ENCODE data around the gene IFITM2.

The IFITM2 gene

GRCh38 chr11:282171-282570, 25.4 kb upstream of the IFITM2 start (continued):
- TF ChIP-seq IKZF3 (tag by site-specific recombination; IDR thresholded peaks at IDR 0.05) = no peak
- no peak for TF ChIP-seq ZXDB (tag by site-specific recombination; IDR thresholded peaks at IDR 0.05)
- no peak for TF ChIP-seq ZNF707 (tag by site-specific recombination; IDR thresholded peaks at IDR 0.05)
- TF ChIP-seq ZNF558 (tag by site-specific recombination; IDR thresholded peaks at IDR 0.05) = no peak

GRCh38 chr11:282630-283360, 24.8 kb upstream of the IFITM2 start:
- Histone ChIP-seq H3K9me3 (ENCODE audit: control insufficient read depth, insufficient read depth, low read depth, low read length) (no peaks in the 10 kb centered on the region), H3K4me1 (ENCODE audit: control insufficient read depth, insufficient read depth, low read length) (no peaks in the 10 kb centered on the region), H3K27ac (ENCODE audit: extremely low read depth, low read depth, low read length) (no peak overlapping the region), H3K36me3 (ENCODE audit: control insufficient read depth in 2 of 2, insufficient read depth in 1 of 2, low read length in 2 of 2) (no peaks in the 10 kb centered on the region), H3K4me3 (ENCODE audit: low read depth, low read length) (no peak overlapping the region)
- ChIA-PET CTCF (interaction anchor here (0.8 to 1.8 kb wide), 4 partner anchors 23 to 32 kb away, joined by 4 to 8 read pairs (median 6); no protein-coding TSS in a partner anchor), POLR2A (no interaction called here)
- TF ChIP-seq SP2 (tag by site-specific recombination; IDR thresholded peaks at IDR 0.05) (0 out of 2 replicates have a peak, but pooled peaks have one; percentile 9), YY1 (tag by site-specific recombination; IDR thresholded peaks at IDR 0.05) (no peak), ZNF623 (tag by site-specific recombination; IDR thresholded peaks at IDR 0.05) (no peak), ZNF837 (tag by site-specific recombination; IDR thresholded peaks at IDR 0.05) (no peak), ZFHX2 (tag by site-specific recombination; conservative IDR thresholded peaks at IDR 0.05) (peak; percentile 56), EGR2 (tag by site-specific recombination; IDR thresholded peaks at IDR 0.05; ENCODE audit: low read depth) (peak; percentile 44)

DNA sequence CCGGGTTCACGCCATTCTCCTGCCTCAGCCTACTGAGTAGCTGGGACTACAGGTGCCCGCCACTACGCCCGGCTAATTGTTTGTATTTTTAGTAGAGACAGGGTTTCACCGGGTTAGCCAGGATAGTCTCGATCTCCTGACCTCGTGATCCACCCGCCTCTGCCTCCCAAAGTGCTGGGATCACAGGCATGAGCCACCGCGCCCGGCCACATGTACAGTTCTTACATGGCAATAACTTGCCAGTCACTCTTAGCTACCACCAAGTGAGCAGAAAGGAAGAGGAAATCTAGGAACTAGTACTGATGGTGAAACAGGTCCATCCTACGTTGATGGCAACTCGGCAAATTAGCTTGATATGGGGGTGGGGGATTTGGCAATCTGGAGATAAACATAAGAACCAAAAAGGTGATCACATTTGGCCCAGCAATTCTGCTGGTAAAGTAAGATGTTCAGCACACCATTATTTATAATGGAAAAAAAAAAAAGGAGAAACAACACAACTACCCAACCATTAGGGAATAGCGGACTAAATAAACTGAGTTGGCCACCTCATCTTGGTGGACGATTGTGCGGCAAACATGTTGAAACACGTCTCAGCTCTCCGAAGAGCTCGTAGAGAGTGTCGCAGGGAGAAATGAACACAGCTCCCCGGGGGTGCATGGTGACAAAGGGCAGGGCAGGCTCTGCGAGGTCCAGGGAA, 24.1 kb upstream of the IFITM2 start:
- H3K27ac ChIP-seq (ENCODE audit: extremely low read depth, low read depth, low read length) = no peak overlapping the region
- H3K4me3 ChIP-seq (ENCODE audit: low read depth, low read length) = no peak overlapping the region
- POLR2A ChIA-PET = no interaction called here
- CTCF ChIA-PET = interaction anchor here (0.7 to 1.8 kb wide), 3 partner anchors 22 to 435 kb away, joined by 4 to 8 read pairs (median 5); no protein-coding TSS in a partner anchor
- H3K9me3 ChIP-seq (ENCODE audit: control insufficient read depth, insufficient read depth, low read depth, low read length) = no peaks in the 10 kb centered on the region
- TF ChIP-seq TRIM28 (IDR thresholded peaks at IDR 0.05; ENCODE audit: borderline replicate concordance, low read length) (0 out of 2 replicates have a peak, but pooled peaks have one; percentile 44), KLF1 (tag by site-specific recombination; IDR thresholded peaks at IDR 0.05) (no peak), ZNF169 (tag by site-specific recombination; IDR thresholded peaks at IDR 0.05) (no peak), ZNF529 (tag by site-specific recombination; IDR thresholded peaks at IDR 0.05; ENCODE audit: insufficient replicate concordance) (no peak), ZNF266 (tag by site-specific recombination; IDR thresholded peaks at IDR 0.05; ENCODE audit: low read depth) (no peak), ZNF555 (tag by site-specific recombination; conservative IDR thresholded peaks at IDR 0.05) (no peak), SETDB1 (IDR thresholded peaks at IDR 0.05; ENCODE audit: insufficient read length, low read length) (peak; percentile 55), ZNF600 (tag by site-specific recombination; IDR thresholded peaks at IDR 0.05) (0 out of 2 replicates have a peak, but pooled peaks have one; percentile 14)
- TF ChIP-seq, protein P1, sequence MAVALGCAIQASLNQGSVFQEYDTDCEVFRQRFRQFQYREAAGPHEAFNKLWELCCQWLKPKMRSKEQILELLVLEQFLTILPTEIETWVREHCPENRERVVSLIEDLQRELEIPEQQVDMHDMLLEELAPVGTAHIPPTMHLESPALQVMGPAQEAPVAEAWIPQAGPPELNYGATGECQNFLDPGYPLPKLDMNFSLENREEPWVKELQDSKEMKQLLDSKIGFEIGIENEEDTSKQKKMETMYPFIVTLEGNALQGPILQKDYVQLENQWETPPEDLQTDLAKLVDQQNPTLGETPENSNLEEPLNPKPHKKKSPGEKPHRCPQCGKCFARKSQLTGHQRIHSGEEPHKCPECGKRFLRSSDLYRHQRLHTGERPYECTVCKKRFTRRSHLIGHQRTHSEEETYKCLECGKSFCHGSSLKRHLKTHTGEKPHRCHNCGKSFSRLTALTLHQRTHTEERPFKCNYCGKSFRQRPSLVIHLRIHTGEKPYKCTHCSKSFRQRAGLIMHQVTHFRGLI (tag by site-specific recombination; IDR thresholded peaks at IDR 0.05) = peak; percentile 20; the same call in 1 of the 2 replicates
- no peaks in the 10 kb centered on the region for H3K36me3 ChIP-seq (ENCODE audit: control insufficient read depth in 2 of 2, insufficient read depth in 1 of 2, low read length in 2 of 2)
- H3K4me1 ChIP-seq (ENCODE audit: control insufficient read depth, insufficient read depth, low read length) = no peaks in the 10 kb centered on the region
